Upper lobe of left lung (tissue), 4 donors: ENCODE measurements around the gene PRMT9.

Source experiments
- EP300 ChIP-seq, 4 donors: sonication (generic); formaldehyde crosslinking; IDR thresholded peaks; one replicate each; pipeline ENCODE4 v1.5.1; 2017; ENCODE audit warnings: antibody characterized with exemption in 4 of 4, control low read depth in 2 of 4
- POLR2AphosphoS5 ChIP-seq, 2 donors: sonication (generic); formaldehyde crosslinking; IDR thresholded peaks; one replicate each; pipeline ENCODE4 v1.5.1; 2017; ENCODE audit warnings: antibody characterized with exemption in 2 of 2
- TF ChIP-seq, protein P1 (sequence below), 6 experiments: fragments of 450-650 bp in 4 of 6; fragments of 200-600 bp in 2 of 6; sonication (generic) in 2 of 6; IDR thresholded peaks; one replicate each; pipeline ENCODE4 v1.5.1; 2016 to 2019; ENCODE audit warnings: antibody characterized with exemption in 6 of 6

DNA sequence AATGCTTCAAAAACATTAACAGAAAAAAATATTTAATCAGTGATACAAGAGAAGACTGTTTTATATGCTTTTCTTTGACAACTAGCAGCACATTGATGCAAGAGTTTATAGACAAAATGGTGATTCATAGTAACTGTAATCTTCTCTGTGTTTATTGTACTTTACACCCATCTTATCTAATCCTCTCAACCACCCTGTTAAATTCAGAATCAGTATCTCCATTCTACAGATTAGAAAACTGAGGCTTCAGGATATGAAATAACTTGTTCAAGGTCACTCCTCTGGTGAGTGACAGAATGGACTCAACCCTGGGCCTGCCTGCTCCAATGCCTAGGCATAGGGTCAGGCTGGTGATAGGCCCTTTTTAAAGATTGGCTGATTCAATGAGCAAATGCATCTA is 92.9 kb downstream of the PRMT9 start:
- TF ChIP-seq, protein P1, sequence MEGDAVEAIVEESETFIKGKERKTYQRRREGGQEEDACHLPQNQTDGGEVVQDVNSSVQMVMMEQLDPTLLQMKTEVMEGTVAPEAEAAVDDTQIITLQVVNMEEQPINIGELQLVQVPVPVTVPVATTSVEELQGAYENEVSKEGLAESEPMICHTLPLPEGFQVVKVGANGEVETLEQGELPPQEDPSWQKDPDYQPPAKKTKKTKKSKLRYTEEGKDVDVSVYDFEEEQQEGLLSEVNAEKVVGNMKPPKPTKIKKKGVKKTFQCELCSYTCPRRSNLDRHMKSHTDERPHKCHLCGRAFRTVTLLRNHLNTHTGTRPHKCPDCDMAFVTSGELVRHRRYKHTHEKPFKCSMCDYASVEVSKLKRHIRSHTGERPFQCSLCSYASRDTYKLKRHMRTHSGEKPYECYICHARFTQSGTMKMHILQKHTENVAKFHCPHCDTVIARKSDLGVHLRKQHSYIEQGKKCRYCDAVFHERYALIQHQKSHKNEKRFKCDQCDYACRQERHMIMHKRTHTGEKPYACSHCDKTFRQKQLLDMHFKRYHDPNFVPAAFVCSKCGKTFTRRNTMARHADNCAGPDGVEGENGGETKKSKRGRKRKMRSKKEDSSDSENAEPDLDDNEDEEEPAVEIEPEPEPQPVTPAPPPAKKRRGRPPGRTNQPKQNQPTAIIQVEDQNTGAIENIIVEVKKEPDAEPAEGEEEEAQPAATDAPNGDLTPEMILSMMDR (IDR thresholded peaks at IDR 0.05) = no peak
- TF ChIP-seq EP300 (IDR thresholded peaks at IDR 0.05) (no peak), POLR2AphosphoS5 (IDR thresholded peaks at IDR 0.05) (no peak)
